ENCODE data around the gene RGS19.
"Not testable (repeated sequence)": the region's sequence is repeated elsewhere in the genome, so short reads cannot be mapped to it uniquely, and the experiment has no call there.

RGS19 gene, protein sequence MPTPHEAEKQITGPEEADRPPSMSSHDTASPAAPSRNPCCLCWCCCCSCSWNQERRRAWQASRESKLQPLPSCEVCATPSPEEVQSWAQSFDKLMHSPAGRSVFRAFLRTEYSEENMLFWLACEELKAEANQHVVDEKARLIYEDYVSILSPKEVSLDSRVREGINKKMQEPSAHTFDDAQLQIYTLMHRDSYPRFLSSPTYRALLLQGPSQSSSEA

DNA sequence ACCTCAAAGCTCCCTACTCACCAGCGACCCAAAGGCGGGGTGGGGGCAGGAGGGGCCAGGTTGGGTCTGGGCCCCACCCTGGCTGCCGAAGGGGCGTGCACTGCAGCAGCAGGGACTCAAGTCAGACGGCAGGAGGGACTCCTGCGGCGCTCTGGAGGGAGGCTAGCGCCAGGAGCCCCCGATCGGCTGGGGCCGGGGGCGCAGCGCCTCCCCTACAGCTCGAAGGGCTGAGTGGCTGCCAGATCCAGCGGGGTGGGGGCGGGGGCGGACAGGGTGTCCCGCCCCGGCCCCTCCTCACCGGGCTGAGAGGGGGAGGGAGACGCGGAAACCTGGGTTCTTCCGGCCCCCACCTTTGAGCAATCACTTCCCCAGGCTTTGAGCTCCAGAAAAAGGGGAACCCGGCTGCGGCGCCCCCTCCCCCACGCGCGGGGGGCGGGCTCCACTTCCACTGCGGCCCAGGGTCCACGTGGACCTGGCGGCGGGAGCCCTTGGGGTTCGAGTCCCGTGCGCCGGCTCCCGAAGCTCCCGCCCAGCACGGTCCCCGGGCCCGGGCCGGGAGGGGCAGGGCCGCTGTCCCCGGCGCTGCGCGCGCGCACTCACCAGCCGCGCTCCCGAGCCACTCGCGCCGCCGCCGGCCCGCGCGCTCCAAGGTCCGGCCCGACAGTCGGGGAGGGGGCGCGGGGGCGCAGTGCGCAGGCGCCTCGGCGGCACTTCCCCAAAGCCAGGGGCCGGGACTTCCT lies at the start of gene RGS19:
Gene RGS19 (minus strand): TSS at position 246 of the 740 bp plus-strand sequence. CDS start 2,632 bp downstream, outside the sequence.
- DNase-seq, result peak; percentile 75

DNA sequence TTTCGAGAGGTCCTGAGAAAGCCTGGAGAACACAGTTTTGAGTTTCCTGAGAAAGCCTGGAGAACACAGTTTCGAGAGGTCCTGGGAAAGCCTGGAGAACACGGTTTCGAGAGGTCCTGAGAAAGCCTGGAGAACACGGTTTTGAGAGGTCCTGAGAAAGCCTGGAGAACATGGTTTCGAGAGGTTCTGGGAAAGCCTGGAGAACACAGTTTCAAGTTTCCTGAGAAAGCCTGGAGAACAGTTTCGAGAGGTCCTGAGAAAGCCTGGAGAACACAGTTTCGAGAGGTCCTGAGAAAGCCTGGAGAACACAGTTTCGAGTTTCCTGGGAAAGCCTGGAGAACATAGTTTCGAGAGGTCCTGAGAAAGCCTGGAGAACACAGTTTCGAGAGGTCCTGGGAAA lies 44.2 kb upstream of the RGS19 start:
- DNase-seq, result not testable (repeated sequence)

DNA sequence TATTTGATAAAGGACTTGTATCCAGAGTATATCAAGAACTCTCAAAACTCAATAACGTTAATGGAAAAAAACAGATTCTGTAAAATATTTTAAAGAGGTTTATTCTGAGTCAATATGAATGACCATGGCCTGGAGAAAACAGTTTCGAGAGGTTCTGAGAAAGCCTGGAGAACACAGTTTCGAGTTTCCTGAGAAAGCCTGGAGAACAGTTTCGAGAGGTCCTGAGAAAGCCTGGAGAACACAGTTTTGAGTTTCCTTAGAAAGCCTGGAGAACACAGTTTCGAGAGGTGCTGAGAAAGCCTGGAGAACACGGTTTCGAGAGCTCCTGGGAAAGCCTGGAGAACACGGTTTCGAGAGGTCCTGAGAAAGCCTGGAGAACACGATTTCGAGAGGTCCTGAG lies 43.6 kb upstream of the RGS19 start:
- DNase-seq, result not testable (repeated sequence)

DNA sequence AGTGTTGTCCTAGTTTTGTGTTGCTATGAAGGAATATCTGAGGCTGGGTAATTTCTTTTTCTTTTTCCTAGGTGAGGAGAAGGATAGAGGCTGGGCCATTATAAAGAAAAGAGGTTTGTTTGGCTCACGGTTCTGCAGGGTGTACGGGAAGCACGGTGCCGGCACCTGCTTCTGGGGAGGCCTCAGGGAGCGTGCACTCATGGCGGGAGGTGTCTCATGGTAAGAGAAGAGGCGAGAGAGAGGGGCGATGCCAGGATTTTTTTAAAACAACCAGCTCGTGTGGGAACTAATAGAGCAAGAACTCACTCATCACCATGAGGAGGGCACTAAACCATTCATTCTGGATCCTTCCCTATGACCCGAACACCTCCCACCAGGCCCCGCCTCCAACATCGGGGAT lies 42.3 kb upstream of the RGS19 start:
- no peak for DNase-seq

DNA sequence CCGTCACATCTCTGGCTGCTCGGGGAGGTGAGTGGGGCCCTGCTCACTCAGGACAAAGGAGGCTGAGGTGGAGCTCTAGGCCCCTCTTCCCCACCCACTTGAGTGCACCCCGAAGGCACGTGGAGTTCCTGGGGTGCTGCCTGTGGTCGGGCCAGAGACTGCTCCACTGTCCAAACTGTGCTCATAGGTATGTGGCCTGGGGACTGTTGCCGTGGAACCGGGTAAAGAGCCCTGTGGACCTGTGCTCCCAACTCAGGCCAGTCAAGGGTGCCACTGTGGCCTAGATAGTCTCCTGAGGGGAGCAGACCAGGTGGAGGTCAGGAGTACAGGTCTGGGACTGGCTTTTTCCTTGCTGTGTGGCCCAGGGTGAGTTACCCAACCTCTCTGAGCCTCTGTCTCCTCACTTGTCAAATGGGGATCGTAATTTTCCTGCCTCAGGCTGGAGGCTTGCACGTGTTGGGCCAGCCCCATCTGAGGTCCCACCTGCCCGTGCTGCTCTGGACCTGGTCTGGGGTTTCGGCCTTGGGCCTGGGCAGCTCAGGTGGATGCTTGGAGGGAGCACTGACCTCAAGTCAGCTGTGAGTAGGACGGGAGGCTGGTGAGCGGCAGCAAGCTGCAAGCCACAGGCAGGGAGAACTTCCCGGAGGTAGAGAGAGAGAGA lies 40.5 kb upstream of the RGS19 start:
- no peak for DNase-seq

DNA sequence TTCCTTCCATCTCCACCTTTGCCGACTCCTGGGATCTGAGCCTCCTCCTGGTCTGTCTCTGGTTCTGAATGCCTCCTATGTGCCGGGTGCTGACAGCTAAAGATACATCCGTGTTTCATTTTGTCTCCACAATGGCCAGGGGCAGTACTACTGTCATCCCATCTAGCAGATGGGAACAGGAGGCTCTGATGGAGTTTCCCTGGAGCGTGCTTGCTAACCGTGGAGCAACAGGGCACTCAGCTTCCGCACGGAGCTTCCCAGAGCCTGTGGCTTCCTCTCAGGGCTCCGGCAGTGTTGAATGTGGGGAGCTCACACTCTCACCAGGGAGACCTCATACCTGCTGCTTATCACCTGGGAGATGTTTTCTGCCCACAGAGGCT lies 40.0 kb upstream of the RGS19 start:
- DNase-seq, result no peak

DNA sequence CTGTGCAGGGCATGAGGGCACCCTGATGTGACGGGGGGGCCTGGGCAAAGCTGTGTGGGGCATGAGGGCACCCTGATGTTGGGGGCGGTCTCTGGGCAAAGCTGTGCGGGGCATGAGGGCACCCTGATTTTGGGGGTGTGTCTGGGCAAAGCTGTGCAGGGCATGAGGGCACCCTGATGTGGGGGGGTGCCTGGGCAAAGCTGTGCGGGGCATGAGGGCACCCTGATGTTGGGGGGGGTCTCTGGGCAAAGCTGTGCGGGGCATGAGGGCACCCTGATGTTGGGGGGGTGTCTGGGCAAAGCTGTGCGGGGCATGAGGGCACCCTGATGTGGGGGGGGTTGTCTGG lies 38.1 kb upstream of the RGS19 start:
- not testable (repeated sequence) for DNase-seq

DNA sequence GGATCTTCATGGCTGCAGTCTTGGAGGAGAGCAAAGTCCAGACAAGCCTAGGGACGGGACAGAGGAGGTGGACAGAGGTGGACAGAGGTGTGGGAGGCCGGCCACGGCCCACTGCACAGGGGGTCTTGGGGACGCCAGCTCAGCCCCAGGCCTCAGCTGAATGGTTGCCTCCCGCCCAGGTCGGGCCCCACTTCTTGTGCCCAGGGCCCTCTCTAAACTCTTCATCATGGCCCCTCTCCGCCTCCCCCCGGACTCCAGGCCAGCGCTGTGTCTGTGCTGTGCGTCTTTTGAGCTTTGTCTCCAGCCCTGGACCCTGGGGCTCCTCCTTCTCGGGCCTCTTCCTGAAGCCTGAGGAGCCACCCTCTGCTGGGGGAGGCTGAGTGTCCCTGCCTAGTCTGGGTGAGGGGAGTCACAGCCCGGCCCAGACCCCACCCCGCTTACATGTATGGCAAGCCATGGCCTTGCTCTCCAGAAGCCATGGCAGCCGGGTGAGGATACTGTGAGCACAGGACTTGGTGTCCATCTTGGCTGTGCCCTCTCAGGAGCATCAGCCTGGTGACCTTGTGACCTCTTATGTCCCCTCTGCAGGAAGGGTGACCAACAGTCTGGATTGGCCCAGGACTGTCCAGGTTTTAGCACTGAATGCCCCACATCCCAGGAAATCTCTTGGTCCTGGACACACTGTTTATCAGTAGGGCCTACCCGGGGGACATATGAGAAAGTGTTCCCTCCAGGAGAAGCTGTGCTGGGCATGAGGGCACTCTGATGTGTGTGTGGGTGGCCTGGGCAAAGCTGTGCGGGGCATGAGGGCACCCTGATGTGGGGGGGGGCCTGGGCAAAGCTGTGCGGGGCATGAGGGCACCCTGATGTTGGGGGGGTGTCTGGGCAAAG lies 37.5 kb upstream of the RGS19 start:
- DNase-seq, result peak; percentile 17

DNA sequence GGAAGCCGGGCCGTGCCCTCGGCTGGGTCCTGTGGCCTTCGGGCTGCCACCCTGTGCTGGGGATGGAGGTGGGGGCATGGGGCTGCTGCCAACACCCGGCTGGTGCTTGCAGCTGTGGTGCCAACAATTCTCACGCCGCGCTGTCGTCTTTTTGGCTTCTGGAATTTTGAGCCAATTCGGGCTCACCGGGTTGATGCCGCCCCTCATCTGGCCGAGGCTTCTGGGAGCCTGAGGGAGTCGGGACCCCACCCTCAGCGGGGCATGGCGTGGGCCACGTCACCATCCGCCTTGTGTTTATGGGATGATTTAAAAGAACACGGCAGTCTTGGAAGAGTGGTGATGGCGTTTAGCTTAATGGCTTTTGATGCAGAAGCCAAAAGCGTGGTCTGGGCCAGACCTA lies 36.7 kb upstream of the RGS19 start:
- no peak for DNase-seq

DNA sequence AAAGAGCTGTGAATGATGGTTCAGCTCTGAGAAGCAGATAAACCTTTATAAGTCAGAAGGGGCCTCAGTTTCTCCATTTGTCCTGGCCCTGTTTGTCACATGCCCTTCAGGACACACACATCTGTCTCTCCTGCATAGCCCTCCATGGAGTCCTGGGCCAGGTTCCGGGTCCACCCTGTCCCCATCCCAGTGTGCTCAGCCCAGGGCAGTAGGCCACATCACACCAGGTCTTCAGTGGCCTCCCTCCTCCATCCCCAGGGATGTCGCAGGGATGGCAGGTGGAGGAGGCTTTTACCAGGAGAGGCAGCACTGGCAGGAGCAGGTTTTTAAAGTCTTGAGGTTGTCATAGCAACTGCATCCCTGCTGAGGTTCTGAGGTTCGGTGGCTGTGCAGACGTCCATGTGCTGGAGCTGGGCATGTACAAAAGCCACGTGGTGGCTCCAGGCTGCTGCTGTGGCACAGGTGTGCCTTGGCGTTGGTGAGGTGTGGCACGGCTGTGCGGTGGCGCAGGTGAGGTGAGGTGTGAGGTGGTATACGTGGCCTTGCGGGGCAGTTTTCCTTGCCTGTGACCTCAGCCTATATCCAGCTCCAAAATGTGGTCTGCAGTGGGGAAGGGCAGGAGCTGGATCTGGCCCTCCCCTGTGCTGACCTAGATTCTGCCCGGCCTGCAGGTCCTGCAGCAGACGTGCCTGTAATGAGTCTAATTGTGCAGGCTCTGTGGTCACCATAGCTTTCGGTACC lies 36.0 kb upstream of the RGS19 start:
- peak; percentile 22 for DNase-seq

DNA sequence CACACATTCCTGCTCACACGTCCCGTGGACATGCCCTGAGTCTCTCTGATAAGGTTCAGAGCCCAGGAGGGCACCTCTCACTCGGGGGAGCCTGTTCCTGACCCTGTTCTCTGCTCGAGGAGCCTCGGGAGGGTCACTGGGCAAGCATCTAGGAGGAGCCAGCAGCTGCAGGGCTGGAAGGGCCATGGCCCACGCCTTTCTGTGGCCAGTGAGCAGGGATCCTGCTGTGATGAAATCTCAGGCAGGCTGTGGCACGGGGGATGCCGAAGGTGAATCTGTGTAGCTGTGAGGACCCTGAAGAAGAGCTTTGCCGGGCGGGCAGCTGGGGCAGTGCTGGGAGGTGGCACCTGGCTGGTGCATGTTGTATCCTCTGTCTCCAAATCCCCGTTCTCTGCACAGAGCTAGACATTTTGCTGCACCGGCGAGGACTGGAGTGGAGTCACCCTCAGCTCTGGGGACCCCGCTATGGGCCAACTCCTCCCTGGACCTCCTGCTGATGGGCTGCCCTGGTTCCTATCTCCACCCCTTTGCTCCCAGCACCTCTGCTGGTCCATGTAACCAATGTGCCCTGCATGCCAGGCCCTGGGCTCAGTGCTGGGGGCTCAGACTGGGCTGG lies 35.1 kb upstream of the RGS19 start:
- no peak for DNase-seq

DNA sequence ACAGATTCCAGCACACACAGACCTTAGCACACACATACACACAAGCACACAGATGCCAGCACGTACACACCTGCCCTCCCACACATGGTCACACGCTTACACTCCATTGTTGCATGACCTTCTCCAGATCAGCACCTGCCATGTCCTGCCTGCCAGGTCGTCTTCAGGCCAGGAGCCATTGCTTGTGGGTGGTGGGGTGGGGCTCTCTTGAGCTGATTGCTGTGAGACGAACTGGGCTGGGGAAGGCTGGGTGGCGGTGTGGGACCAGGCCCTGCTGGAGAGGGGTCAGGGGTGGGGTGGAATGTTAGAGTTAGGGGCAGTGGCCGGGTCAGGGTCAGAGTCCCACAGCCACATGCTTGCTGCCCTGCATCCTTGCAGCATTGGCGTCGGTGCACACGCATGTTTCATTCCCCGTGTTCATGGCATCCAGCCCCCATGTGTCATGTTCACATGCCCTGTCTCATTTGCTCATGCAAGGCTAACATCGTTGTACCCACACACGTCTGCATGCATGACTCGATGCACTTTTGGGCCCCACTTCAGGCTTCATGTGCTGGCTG lies 34.6 kb upstream of the RGS19 start:
- peak; percentile 20 for DNase-seq

DNA sequence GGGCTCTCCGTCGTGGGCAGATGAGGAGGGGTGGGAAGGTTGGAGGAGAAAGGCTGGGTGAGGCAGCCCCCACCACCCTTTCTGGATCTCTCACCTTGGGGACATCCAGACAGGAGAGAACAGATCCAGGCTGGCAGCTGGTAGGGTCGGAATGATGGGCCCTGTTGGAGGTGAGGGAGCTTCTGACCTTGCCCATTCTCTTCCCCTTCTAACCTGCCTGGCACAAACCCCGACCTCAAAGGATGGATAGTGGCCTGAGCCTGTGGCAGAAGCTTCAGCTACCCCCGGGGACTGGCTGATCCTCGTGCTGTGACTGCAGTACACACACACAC lies 34.1 kb upstream of the RGS19 start:
- no peak for DNase-seq

DNA sequence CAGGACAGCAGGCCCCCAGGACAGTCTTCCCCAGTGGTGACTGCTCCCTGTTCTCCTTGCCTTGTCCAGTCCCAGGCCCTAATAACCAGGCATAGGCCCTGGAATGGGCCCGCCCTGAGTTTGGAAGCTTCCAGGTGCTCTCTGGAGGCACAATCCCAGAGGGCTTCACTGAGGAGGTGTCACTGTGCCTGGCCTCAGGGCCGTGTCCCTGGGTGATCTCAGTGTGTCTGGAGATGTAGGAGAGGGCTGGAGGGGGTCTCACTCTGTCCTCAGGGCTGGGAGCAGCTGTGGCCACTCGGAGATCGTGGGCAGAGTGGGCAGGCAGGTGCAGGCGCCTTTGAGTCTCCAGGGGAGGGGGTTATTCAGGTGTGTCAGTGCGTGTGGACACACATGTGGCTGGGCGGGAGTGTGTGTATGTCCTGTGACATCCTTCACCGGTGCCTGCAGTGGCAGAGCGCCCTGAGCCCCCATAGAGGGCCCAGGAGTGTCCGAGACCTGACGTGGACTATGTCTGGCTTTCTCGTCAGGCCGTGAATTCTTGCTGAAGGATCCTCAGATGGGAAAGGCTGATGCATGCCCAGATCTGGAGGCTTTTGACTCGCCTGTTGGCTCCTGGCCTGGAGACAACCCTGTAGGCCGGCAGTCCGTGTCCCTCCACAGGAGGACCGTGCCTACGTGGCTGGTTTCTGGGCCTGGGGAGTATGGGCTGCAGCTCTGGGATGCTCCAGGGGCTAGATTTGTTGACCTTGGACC lies 33.5 kb upstream of the RGS19 start:
- peak; percentile 16 for DNase-seq

DNA sequence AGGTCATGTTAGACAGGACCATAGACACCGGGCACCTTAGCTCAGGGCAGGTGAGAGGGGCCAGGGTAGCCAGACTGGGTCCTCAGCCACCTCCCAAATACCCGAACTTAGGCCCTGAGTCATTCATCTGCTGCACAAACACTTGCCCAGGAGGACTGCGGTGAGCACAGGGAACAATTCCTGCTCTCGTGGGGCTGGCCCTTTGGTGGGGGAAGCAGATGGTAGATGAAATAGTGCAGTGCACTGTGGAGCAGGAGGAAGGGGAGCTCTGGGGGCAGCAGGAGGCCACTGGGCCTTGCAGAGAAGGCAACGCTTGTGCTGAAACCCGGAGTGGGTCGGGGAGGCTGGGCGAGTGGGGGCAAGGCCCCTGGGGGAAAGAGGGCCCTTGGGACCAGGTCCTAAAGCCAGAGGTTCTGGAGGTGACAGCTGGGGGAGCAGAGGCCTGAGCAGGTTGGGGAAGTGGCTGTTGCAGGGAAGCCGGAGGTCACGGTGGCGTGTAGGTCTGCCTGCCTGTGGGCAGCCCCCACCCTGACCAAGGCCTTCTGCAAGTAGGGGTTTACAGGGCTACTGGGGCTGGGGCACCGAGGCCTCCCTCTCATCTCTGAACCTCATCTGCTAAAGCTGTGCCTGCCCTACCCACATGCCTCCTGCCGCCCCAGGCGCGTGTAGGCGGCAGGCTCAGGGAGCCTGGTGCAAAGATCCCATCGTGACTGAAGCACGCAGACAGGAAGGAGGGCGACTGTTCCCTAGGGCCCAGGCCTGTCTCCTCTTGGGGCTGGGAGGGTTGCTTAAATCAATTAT lies 32.7 kb upstream of the RGS19 start:
- peak; percentile 18 for DNase-seq

DNA sequence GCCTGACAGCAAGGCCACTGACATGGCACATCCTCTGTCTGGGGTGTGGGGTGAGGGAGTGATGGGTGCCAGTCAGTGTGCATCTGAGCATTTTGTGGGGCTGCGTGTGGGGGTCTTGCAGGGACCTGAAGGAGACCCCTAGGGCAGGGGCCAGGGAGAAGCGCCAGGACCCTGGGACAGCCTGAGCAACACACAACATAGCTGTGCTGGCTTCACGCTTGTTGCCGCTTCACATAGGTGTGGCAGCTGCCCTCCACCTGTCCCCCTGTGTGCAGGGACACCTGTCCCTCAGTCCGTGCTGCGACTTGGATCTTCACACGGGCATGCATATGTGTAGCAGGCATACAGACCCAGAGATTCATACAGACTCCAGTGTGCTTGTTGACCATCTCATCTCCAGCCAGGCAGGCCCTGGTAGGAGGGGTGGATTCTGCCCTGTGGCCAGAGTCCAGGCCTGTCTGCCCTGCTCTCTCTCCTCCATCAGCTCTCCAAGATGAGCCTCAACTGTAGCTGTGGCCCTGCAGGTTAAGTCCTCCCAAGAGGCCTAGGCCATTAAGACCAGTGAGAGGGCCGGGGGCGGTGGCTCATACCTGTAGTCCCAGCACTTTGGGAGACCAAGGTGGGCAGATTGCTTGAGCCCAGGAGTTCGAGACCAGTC lies 31.2 kb upstream of the RGS19 start:
- DNase-seq, result peak; percentile 19

DNA sequence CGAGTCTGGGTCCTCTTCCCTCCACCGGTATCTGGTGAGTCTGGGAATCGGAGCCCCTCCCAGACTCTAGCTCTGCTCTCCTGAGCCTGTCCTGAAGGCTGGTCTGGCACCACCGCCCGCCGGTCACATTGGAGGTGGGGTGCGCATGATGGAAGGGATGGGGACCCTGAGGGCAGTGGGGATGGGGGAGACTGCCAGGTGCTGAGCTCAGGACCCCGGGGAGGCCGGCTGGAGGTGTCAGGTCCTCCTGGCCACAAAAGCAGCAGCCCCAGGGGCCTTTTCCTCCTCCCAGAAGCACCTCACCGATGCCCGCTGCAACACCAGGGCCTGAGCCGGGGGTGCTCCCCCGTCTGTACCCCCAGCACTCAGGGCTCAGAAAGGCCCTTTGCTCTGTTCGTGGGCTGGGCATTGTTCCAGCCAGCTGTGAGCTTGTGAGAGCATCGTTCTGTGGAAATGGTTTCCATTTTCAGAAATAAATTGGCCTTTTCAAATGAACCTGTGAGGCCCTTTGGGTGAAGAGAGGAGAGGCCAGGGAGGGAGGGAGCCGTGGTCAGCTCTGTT lies 30.6 kb upstream of the RGS19 start:
- peak; percentile 10 for DNase-seq

DNA sequence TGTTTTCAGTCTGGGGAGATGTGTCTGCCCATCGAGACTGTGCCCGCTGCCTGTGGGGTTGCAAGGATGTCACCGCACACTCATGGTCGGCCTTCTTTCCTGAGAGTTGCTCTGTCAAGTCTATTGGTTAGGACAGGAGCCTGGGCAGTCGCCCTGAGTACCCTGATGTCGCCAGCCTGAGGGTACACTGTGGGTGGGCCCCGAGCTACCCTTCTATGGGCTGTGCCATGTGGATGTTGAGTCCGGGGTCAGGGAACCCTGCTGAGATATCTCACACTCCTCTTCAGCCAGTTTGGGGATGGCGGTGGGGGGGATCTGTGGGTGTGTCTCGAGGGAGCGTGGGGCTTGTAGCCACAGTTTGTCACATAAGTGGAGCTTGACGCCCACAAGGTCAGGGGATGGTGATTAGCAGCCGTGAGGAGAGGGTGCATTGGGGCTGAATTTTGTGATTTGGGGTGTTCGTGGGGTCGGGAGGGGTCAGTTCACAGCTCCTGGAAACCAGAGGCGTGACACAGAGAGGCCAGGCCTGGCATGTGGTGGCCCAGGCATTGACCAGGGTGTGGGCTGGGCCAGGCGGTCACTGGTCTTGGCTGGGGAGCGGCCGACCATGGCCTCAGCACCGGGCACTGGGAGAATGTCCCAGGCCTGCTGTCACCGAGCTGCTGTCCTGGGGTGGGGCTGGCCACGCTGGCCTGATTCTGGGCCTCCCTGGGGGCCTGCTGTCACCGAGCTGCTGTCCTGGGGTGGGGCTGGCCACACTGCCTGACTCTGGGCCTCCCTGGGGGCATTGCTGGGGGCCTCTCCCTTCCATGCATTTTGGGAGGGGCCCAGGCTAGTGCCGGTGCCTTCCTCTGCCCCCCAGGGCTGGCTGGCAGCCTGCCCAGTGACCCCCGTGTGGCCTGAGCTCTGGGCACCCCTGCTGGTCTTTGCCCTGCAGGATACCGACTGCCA lies 29.7 kb upstream of the RGS19 start:
- peak; percentile 17 for DNase-seq

Data from stimulated activated CD8-positive, alpha-beta memory T cell treated with anti-CD3 and anti-CD28 coated beads, Interleukin-4, amount 100 ng/mL, for 48 hours (primary cell).